Caco-2 (cell line): Measurements from ENCODE around the gene KRTAP10-6. TPM values are rescaled to one million over a fixed set of nuclear protein-coding genes. Genes with fewer than 3 reads are reported as not detected.

Source experiments
- BruUV-seq: library from RNA; stranded (reverse); fragments of 400-500 nt; replicated peaks from 2 replicates; lab custom pipeline; 2021; lab: Mats Ljungman, UMichigan
- CTCF ChIA-PET: fragments of 300-600 bp; sonication (Branson Sonifier 250); formaldehyde crosslinking; loops from one replicate; lab custom pipeline; 2022; ENCODE audit warnings: antibody characterized with exemption; lab: Charles Lee
- POLR2A ChIA-PET: fragments of 300-600 bp; sonication (Branson Sonifier 250); formaldehyde crosslinking; loops from one replicate; lab custom pipeline; 2022; ENCODE audit warnings: antibody characterized with exemption; lab: Charles Lee
- DNase-seq, 2 experiments: peaks; one replicate each; pipeline versions ENCODE4 v3.0.0 to v3.0.0-alpha.2; 2020 to 2022
- H3K27me3 ChIP-seq: replicated peaks from 2 replicates; pipeline ENCODE4 v1.6.0; 2011; ENCODE audit warnings: low read length; ENCODE audit not compliant: control insufficient read depth, insufficient read depth
- H3K36me3 ChIP-seq: 2 replicates; pipeline ENCODE4 v1.5.1; 2011; ENCODE audit warnings: low read length; ENCODE audit not compliant: control insufficient read depth, insufficient read depth
- H3K4me1 ChIP-seq: fragments of 250-450 bp; sonication (Bioruptor Pico); 2 replicates; pipeline ENCODE4 v1.5.1; 2020; ENCODE audit warnings: mild to moderate bottlenecking
- H3K4me3 ChIP-seq: 2 replicates; pipeline ENCODE4 v1.5.1; 2011; ENCODE audit warnings: low read depth, mild to moderate bottlenecking, control low read depth, low read length
- H3K9me3 ChIP-seq: fragments of 250-450 bp; sonication (Bioruptor Pico); 2 replicates; pipeline ENCODE4 v1.5.1; 2020; ENCODE audit warnings: mild to moderate bottlenecking, moderate library complexity
- H3K27ac Mint-ChIP-seq: one replicate; pipeline ENCODE4 v1.8.0; 2022; ENCODE audit warnings: mixed read lengths; ENCODE audit not compliant: unreplicated experiment
- H3K27me3 Mint-ChIP-seq: one replicate; pipeline ENCODE4 v1.8.0; 2022; ENCODE audit warnings: mixed read lengths; ENCODE audit not compliant: insufficient read depth, unreplicated experiment
- H3K36me3 Mint-ChIP-seq: one replicate; pipeline ENCODE4 v1.8.0; 2022; ENCODE audit warnings: mild to moderate bottlenecking, mixed read lengths; ENCODE audit not compliant: insufficient read depth, unreplicated experiment
- H3K4me1 Mint-ChIP-seq: one replicate; pipeline ENCODE4 v1.8.0; 2022; ENCODE audit warnings: low read depth, mixed read lengths; ENCODE audit not compliant: unreplicated experiment
- H3K4me3 Mint-ChIP-seq: one replicate; pipeline ENCODE4 v1.8.0; 2022; ENCODE audit warnings: mild to moderate bottlenecking, moderate library complexity, mixed read lengths; ENCODE audit not compliant: unreplicated experiment
- H3K9me3 Mint-ChIP-seq: one replicate; pipeline ENCODE4 v1.8.0; 2022; ENCODE audit warnings: mixed read lengths; ENCODE audit not compliant: unreplicated experiment
- CTCF ChIP-seq, 2 experiments: fragments of 200-600 bp in 1 of 2; IDR thresholded peaks; 1 replicate in 1 of 2; 2 replicates in 1 of 2; pipeline versions ENCODE4 v1.5.1 to v1.8.0; 2011 to 2022; ENCODE audit warnings: antibody characterized with exemption in 1 of 2, control low read depth in 1 of 2, inconsistent platforms in 1 of 2, low read depth in 1 of 2, low read length in 1 of 2, mild to moderate bottlenecking in 1 of 2, moderate library complexity in 1 of 2; ENCODE audit not compliant: insufficient read depth in 1 of 2, severe bottlenecking in 1 of 2, unreplicated experiment in 1 of 2
- intact Hi-C: fragments of 100-400 bp; cut with micrococcal nuclease; formaldehyde crosslinking; loops from one replicate; pipeline ENCODE4 v1.10.0; 2022; ENCODE audit not compliant: unreplicated experiment
- total RNA-seq: library from RNA; stranded (reverse); gene quantifications from 2 replicates; pipeline ENCODE4 v1.2.3, GENCODE V29; 2022

The KRTAP10-6 gene
- total RNA-seq, 1 experiment from 2014 or later = not detected

GRCh38 chr21:44567481-44568171 is 24.7 kb downstream of the KRTAP10-6 start:
- H3K27ac Mint-ChIP-seq = no peak overlapping the region
- no peak overlapping the region for H3K4me3 Mint-ChIP-seq
- H3K9me3 Mint-ChIP-seq = peaks cover 26% of the 10 kb centered on the region
- DNase-seq = no peak
- POLR2A ChIA-PET = no interaction called here
- Histone ChIP-seq H3K4me3 (no peak overlapping the region), H3K36me3 (no peaks in the 10 kb centered on the region), H3K9me3 (peaks cover 16% of the 10 kb centered on the region; the same call in 1 of the 2 replicates), H3K4me1 (no peaks in the 10 kb centered on the region), H3K27me3 (no peaks in the 10 kb centered on the region)
- peaks cover 13% of the 10 kb centered on the region for H3K27me3 Mint-ChIP-seq
- no peaks in the 10 kb centered on the region for H3K4me1 Mint-ChIP-seq
- H3K36me3 Mint-ChIP-seq = no peaks in the 10 kb centered on the region
- no TSS peak for BruUV-seq
- TF ChIP-seq CTCF (IDR thresholded peaks at IDR 0.05; ENCODE audit: insufficient read depth in 1 of 2, low read depth in 1 of 2, low read length in 1 of 2, severe bottlenecking in 1 of 2, unreplicated experiment in 1 of 2) = no peak
- intact Hi-C loops = no loop called here
- CTCF ChIA-PET = no interaction called here

DNA sequence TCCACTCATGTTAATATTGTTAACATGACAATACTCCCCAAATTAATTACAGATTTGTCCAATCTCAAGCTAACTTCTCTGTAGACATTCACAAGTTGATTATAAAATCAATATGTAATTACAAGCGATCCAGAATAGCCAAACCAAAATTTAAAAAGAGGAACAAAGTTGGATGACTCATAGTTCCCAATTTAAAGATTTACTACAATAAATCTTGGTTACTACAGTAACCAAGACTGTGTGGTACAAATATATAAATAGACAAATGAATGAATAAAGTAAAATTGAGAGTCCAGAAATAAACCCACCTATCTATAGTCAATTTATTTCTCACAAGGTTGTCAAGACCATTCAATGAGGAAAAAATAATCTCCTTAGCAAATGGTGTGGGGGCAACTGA is 25.9 kb downstream of the KRTAP10-6 start:
- Histone ChIP-seq H3K36me3 (no peaks in the 10 kb centered on the region), H3K9me3 (peaks cover 16% of the 10 kb centered on the region; the same call in 1 of the 2 replicates), H3K4me3 (no peak overlapping the region), H3K4me1 (no peaks in the 10 kb centered on the region), H3K27me3 (no peaks in the 10 kb centered on the region)
- intact Hi-C loops = no loop called here
- no peaks in the 10 kb centered on the region for H3K36me3 Mint-ChIP-seq
- no peak for TF ChIP-seq CTCF (IDR thresholded peaks at IDR 0.05; ENCODE audit: insufficient read depth in 1 of 2, low read depth in 1 of 2, low read length in 1 of 2, severe bottlenecking in 1 of 2, unreplicated experiment in 1 of 2)
- no peaks in the 10 kb centered on the region for H3K4me1 Mint-ChIP-seq
- peaks cover 13% of the 10 kb centered on the region for H3K27me3 Mint-ChIP-seq
- peaks cover 14% of the 10 kb centered on the region for H3K9me3 Mint-ChIP-seq
- H3K4me3 Mint-ChIP-seq = no peak overlapping the region
- POLR2A ChIA-PET = no interaction called here
- H3K27ac Mint-ChIP-seq = no peak overlapping the region
- CTCF ChIA-PET = no interaction called here
- no TSS peak for BruUV-seq
- DNase-seq = no peak

DNA sequence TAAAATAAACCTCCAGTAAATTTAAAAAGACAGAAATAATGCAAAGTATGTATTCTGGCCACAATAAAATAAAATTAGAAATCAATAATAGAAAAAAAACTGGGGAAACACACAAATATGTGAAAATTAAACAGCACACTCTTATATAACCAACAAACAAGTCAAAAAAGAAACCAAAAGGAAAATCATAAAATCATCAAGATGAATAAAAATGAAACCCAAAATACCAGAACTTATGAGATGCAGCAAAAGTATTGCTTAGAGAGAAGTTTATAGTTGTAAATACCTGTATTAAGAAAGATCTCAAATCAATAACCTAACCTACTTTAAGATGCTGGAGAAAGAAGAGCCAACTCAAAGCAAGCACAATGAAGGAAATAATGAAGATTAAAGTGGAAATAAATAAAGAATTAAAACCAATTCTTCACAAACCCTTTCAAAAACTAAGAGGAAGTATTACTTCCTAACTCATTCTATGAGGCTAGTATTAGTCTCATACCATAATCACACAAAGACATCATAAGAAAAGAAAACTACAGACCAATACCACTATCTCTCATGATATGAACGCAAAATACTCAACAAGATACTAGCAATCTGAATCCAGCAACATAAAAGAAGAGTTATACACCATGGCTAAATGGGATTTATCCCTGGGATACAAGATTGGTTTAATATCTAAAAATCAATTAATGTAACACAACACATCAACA is 27.3 kb downstream of the KRTAP10-6 start:
- CTCF ChIA-PET = no interaction called here
- BruUV-seq = no TSS peak
- Histone ChIP-seq H3K4me1 (no peaks in the 10 kb centered on the region), H3K27me3 (no peaks in the 10 kb centered on the region), H3K36me3 (no peaks in the 10 kb centered on the region), H3K9me3 (0 out of 2 replicates have a peak, but pooled peaks cover 8% of the 10 kb centered on the region), H3K4me3 (no peak overlapping the region)
- intact Hi-C loops = no loop called here
- TF ChIP-seq CTCF (IDR thresholded peaks at IDR 0.05; ENCODE audit: insufficient read depth in 1 of 2, low read depth in 1 of 2, low read length in 1 of 2, severe bottlenecking in 1 of 2, unreplicated experiment in 1 of 2) = no peak
- Mint-ChIP-seq H3K4me3 (no peak overlapping the region), H3K9me3 (peaks cover under 1% of the 10 kb centered on the region), H3K27ac (no peak overlapping the region), H3K4me1 (no peaks in the 10 kb centered on the region), H3K36me3 (no peaks in the 10 kb centered on the region), H3K27me3 (peaks cover 17% of the 10 kb centered on the region)
- POLR2A ChIA-PET = no interaction called here
- no peak for DNase-seq
